Activated gamma-delta T cell treated with Interleukin-2 at 50 U/mL for 16 hours (primary cell): ENCODE measurements around the gene PRPF40A.
A peak's percentile ranks its signal among the peaks of the same experiment; 100 is the strongest.

Source experiments
- DNase-seq: peaks from one replicate; pipeline ENCODE4 v3.0.0-alpha.2; 2020

The PRPF40A gene

GRCh38 chr2:152716805-152717227 lies 445 bp downstream of the PRPF40A start:
- peak; percentile 20 for DNase-seq

- no peak for DNase-seq
These were observed 1.3 kb downstream of the PRPF40A start for GRCh38 chr2:152715854-152716428.

- DNase-seq: no peak
These were observed 2.1 kb downstream of the PRPF40A start for GRCh38 chr2:152715112-152715511.

- no peak for DNase-seq
These were observed 6.5 kb downstream of the PRPF40A start for GRCh38 chr2:152710713-152711112.

GRCh38 chr2:152708742-152709141 lies 8.5 kb downstream of the PRPF40A start:
- DNase-seq: no peak

- DNase-seq: no peak
These were observed 10.7 kb downstream of the PRPF40A start for GRCh38 chr2:152706477-152707021.

- DNase-seq: no peak
These were observed 16.1 kb downstream of the PRPF40A start for GRCh38 chr2:152701198-152701597.

- no peak for DNase-seq
These were observed 20.8 kb downstream of the PRPF40A start for GRCh38 chr2:152696476-152696875.

- DNase-seq: no peak
These were observed 21.5 kb downstream of the PRPF40A start for GRCh38 chr2:152695763-152696162.

- DNase-seq: no peak
These were observed 23.1 kb downstream of the PRPF40A start for GRCh38 chr2:152694161-152694661.

GRCh38 chr2:152693033-152693432 lies 24.2 kb downstream of the PRPF40A start:
- no peak for DNase-seq

GRCh38 chr2:152686321-152686720 lies 30.9 kb downstream of the PRPF40A start:
- DNase-seq: no peak

GRCh38 chr2:152683400-152683799 lies 33.9 kb downstream of the PRPF40A start:
- no peak for DNase-seq

- DNase-seq: no peak
These were observed 34.6 kb downstream of the PRPF40A start for GRCh38 chr2:152682663-152683062.

GRCh38 chr2:152678808-152679207 lies 38.5 kb downstream of the PRPF40A start:
- DNase-seq: no peak

- no peak for DNase-seq
These were observed 40.8 kb downstream of the PRPF40A start for GRCh38 chr2:152676461-152676860.

- no peak for DNase-seq
These were observed 42.9 kb downstream of the PRPF40A start for GRCh38 chr2:152674334-152674733.

GRCh38 chr2:152664725-152665124 lies 52.5 kb downstream of the PRPF40A start:
- DNase-seq: no peak

GRCh38 chr2:152661076-152661475 lies 56.2 kb downstream of the PRPF40A start:
- no peak for DNase-seq

GRCh38 chr2:152658221-152658620 lies 59.0 kb downstream of the PRPF40A start:
- DNase-seq: no peak

GRCh38 chr2:152657043-152657442 lies 60.2 kb downstream of the PRPF40A start:
- no peak for DNase-seq

- DNase-seq: no peak
These were observed 61.4 kb downstream of the PRPF40A start for GRCh38 chr2:152655880-152656279.

GRCh38 chr2:152651834-152652233 lies 65.4 kb downstream of the PRPF40A start:
- no peak for DNase-seq

- no peak for DNase-seq
These were observed 66.4 kb downstream of the PRPF40A start for GRCh38 chr2:152650768-152651371.

- no peak for DNase-seq
These were observed 67.3 kb downstream of the PRPF40A start for GRCh38 chr2:152649997-152650396.
